H9 (cell line): ENCODE data around the gene MIPEP. TPM values are rescaled to one million over a fixed set of nuclear protein-coding genes. Genes with fewer than 3 reads are reported as not detected.

Experiments
- DNase-seq: peaks from one replicate; pipeline ENCODE4 v3.0.0-alpha.2; 2017
- H2AFZ ChIP-seq: one replicate; pipeline ENCODE4 v1.6.1; 2013; ENCODE audit warnings: mild to moderate bottlenecking, low read length, control low read depth, moderate library complexity
- H2AK5ac ChIP-seq: 2 replicates; pipeline ENCODE4 v1.6.1; 2013; ENCODE audit warnings: low read length, control low read depth, mixed read lengths; ENCODE audit not compliant: insufficient read length
- H2BK120ac ChIP-seq: one replicate; pipeline ENCODE4 v1.6.1; 2013; ENCODE audit warnings: low read depth, mild to moderate bottlenecking, low read length, control low read depth, inconsistent platforms; ENCODE audit not compliant: poor library complexity, severe bottlenecking
- H2BK12ac ChIP-seq: 2 replicates; pipeline ENCODE4 v1.6.1; 2013; ENCODE audit warnings: low read length, control low read depth, mixed read lengths, low read depth; ENCODE audit not compliant: insufficient read length
- H2BK15ac ChIP-seq: 2 replicates; pipeline ENCODE4 v1.6.1; 2013; ENCODE audit warnings: low read depth, low read length, control low read depth
- H2BK20ac ChIP-seq: one replicate; pipeline ENCODE4 v1.6.1; 2013; ENCODE audit warnings: low read depth, mild to moderate bottlenecking, low read length, control low read depth, inconsistent platforms; ENCODE audit not compliant: poor library complexity, severe bottlenecking
- H2BK5ac ChIP-seq: 2 replicates; pipeline ENCODE4 v1.6.1; 2013; ENCODE audit warnings: low read length, control low read depth, mixed read lengths; ENCODE audit not compliant: insufficient read length
- H3K14ac ChIP-seq: 2 replicates; pipeline ENCODE4 v1.6.1; 2013; ENCODE audit warnings: low read length, control low read depth; ENCODE audit not compliant: insufficient read depth
- H3K18ac ChIP-seq: 2 replicates; pipeline ENCODE4 v1.6.1; 2013; ENCODE audit warnings: low read depth, mild to moderate bottlenecking, mixed read lengths, low read length, control low read depth; ENCODE audit not compliant: insufficient read length
- H3K23ac ChIP-seq: 2 replicates; pipeline ENCODE4 v1.6.1; 2013; ENCODE audit warnings: low read length, control low read depth, mixed read lengths, low read depth; ENCODE audit not compliant: insufficient read length
- H3K23me2 ChIP-seq: 2 replicates; pipeline ENCODE4 v1.6.1; 2013; ENCODE audit warnings: low read depth, mild to moderate bottlenecking, mixed read lengths, low read length, control low read depth; ENCODE audit not compliant: insufficient read length, poor library complexity, severe bottlenecking
- H3K27ac ChIP-seq: 2 replicates; pipeline ENCODE4 v1.5.1; 2013; ENCODE audit warnings: low read length, control low read depth, mixed read lengths, low read depth; ENCODE audit not compliant: insufficient read length
- H3K27me3 ChIP-seq: 2 replicates; pipeline ENCODE4 v1.6.1; 2013; ENCODE audit warnings: low read length, control low read depth, inconsistent platforms; ENCODE audit not compliant: insufficient read depth
- H3K4ac ChIP-seq: 2 replicates; pipeline ENCODE4 v1.6.1; 2013; ENCODE audit warnings: low read depth, mild to moderate bottlenecking, control low read depth, inconsistent platforms, low read length, moderate library complexity
- H3K4me1 ChIP-seq: 2 replicates; pipeline ENCODE4 v1.6.1; 2013; ENCODE audit warnings: low read length, control low read depth, inconsistent platforms; ENCODE audit not compliant: insufficient read depth
- H3K4me2 ChIP-seq: 2 replicates; pipeline ENCODE4 v1.6.1; 2013; ENCODE audit warnings: low read length, control low read depth, mixed read lengths; ENCODE audit not compliant: insufficient read length, insufficient read depth
- H3K56ac ChIP-seq: 2 replicates; pipeline ENCODE4 v1.6.1; 2013; ENCODE audit warnings: low read depth, mild to moderate bottlenecking, mixed read lengths, low read length, control low read depth; ENCODE audit not compliant: insufficient read length
- H3K79me1 ChIP-seq: 2 replicates; pipeline ENCODE4 v1.6.1; 2013; ENCODE audit warnings: low read depth, mild to moderate bottlenecking, moderate library complexity, low read length, control low read depth, inconsistent platforms; ENCODE audit not compliant: insufficient read depth, poor library complexity, severe bottlenecking
- H3K79me2 ChIP-seq: 2 replicates; pipeline ENCODE4 v1.6.1; 2013; ENCODE audit warnings: low read length, control low read depth, inconsistent platforms; ENCODE audit not compliant: insufficient read depth
- H3K9ac ChIP-seq: 2 replicates; pipeline ENCODE4 v1.6.1; 2013; ENCODE audit warnings: low read length, control low read depth, mixed read lengths; ENCODE audit not compliant: insufficient read length; ENCODE audit errors: extremely low read depth
- H3K9me3 ChIP-seq: one replicate; pipeline ENCODE4 v1.6.1; 2013; ENCODE audit warnings: low read depth, low read length, inconsistent platforms; ENCODE audit not compliant: control insufficient read depth
- H3T11ph ChIP-seq: one replicate; pipeline ENCODE4 v1.6.1; 2013; ENCODE audit warnings: mild to moderate bottlenecking, low read length, control low read depth, inconsistent platforms
- H4K20me1 ChIP-seq: one replicate; pipeline ENCODE4 v1.6.1; 2013; ENCODE audit not compliant: control insufficient read depth, insufficient read length, insufficient read depth
- H4K5ac ChIP-seq: 2 replicates; pipeline ENCODE4 v1.6.1; 2013; ENCODE audit warnings: low read depth, mild to moderate bottlenecking, mixed read lengths, low read length, control low read depth; ENCODE audit not compliant: insufficient read length
- H4K8ac ChIP-seq: replicated peaks from 2 replicates; pipeline ENCODE4 v1.6.1; 2013; ENCODE audit warnings: low read length, control low read depth, mixed read lengths, low read depth; ENCODE audit not compliant: insufficient read length
- H4K91ac ChIP-seq: 2 replicates; pipeline ENCODE4 v1.6.1; 2013; ENCODE audit warnings: low read depth, mild to moderate bottlenecking, moderate library complexity, mixed read lengths, low read length, control low read depth; ENCODE audit not compliant: insufficient read length
- H3K27ac Mint-ChIP-seq, 3 experiments: 2 replicates in 2 of 3; 3 replicates in 1 of 3; pipeline ENCODE4 v1.8.0; 2020 to 2021; ENCODE audit warnings: mixed read lengths in 3 of 3, mild to moderate bottlenecking in 1 of 3, moderate library complexity in 1 of 3
- H3K27me3 Mint-ChIP-seq: 2 replicates; pipeline ENCODE4 v1.8.0; 2021; ENCODE audit warnings: low read depth, mild to moderate bottlenecking, moderate library complexity, mixed read lengths
- H3K36me3 Mint-ChIP-seq, 3 experiments: 2 replicates in 2 of 3; 3 replicates in 1 of 3; pipeline ENCODE4 v1.8.0; 2020 to 2021; ENCODE audit warnings: low read depth in 3 of 3, mixed read lengths in 3 of 3; ENCODE audit not compliant: insufficient read depth in 1 of 3
- H3K4me1 Mint-ChIP-seq, 2 experiments: 2 replicates each; pipeline ENCODE4 v1.8.0; 2020; ENCODE audit warnings: mixed read lengths in 2 of 2
- H3K4me3 Mint-ChIP-seq, 2 experiments: 2 replicates in 1 of 2; 3 replicates in 1 of 2; pipeline ENCODE4 v1.8.0; 2020 to 2021; ENCODE audit warnings: mild to moderate bottlenecking in 2 of 2, mixed read lengths in 2 of 2, moderate library complexity in 1 of 2
- H3K9me3 Mint-ChIP-seq, 2 experiments: 2 replicates in 1 of 2; 3 replicates in 1 of 2; pipeline ENCODE4 v1.8.0; 2020; ENCODE audit warnings: mild to moderate bottlenecking in 2 of 2, mixed read lengths in 2 of 2, moderate library complexity in 1 of 2
- WGBS: extraction: QIAGEN DNeasy Blood & Tissue Kit; methylation state at CpG from one replicate; pipeline ENCODE4 v1.1.7; 2013; ENCODE audit warnings: missing lambda C conversion rate, low lambda C conversion rate, mixed read lengths; ENCODE audit not compliant: insufficient read length; ENCODE audit errors: extremely low coverage; 5-methylcytosine and 5-hydroxymethylcytosine counted together
- total RNA-seq: library from RNA; stranded (reverse); gene quantifications from 2 replicates; pipeline ENCODE4 v1.2.1, GENCODE V29; 2021
- TF ChIP-seq, protein P1 (sequence below): fragments of 200-600 bp; sonication (generic); conservative IDR thresholded peaks from 3 replicates; pipeline ENCODE4 v1.8.0; 2021; ENCODE audit warnings: antibody characterized with exemption, mild to moderate bottlenecking

The MIPEP gene
- total RNA-seq, 1 experiment from 2014 or later, result 18.5 TPM

DNA sequence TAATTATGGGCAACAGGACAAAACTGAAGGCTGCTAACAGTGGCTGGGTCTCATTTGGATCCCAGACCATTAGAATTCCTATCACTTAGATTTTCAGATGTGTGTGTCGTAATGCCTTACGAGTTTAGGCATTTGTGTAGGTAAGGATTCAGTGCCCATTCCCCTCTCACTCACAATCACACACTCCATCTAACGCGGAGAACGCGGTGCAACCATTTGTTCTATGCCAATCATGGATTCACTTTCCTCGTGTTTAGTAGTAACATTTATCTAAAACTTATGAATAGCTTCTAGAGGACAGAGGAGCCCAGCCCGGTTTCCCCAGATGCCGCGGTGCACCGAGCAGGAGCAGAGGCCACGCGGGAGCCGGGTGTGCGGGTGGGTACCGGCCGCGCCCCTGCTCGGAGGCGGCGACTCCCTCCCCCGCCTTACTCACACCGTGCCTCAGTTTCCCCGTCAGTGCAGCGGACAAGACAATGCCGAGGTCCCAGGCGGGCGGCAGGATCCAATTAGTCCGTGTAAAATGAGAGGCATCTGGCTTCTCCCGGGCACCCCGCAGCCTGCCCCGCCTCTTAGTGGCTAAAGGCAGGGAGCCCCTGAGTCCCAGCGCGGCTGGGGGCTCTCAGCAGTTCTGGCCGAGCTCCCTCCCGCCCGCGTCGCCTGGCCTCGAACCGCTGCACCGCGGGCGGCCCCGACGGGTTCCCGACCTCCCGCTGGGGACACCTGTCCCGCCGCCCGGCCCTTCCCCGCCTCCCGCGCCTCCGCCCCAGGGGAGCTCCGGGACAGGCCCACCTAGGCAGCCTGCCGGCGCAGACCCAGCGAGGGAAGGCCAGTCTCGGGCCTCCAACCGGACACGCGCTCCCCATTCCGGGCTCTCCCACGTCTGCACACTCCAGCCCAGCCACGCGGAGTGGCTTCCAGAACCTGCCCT lies 14.0 kb upstream of the MIPEP start:
- H3K9me3 Mint-ChIP-seq, result no peaks in the 10 kb centered on the region
- no peak overlapping the region for H4K5ac ChIP-seq
- no peaks in the 10 kb centered on the region for H3K4me1 ChIP-seq
- no peak overlapping the region for H2BK12ac ChIP-seq
- no peak overlapping the region for H3T11ph ChIP-seq
- no peaks in the 10 kb centered on the region for H3K23me2 ChIP-seq
- H3K27ac Mint-ChIP-seq, result no peak overlapping the region; a peak in 1 of 7 replicates
- no peak overlapping the region for H3K23ac ChIP-seq
- H3K4me2 ChIP-seq, result peak overlapping the region; percentile 44
- H3K9me3 ChIP-seq, result no peaks in the 10 kb centered on the region
- no peak overlapping the region for H3K9ac ChIP-seq
- H3K56ac ChIP-seq, result no peak overlapping the region
- H3K4me1 Mint-ChIP-seq, result peaks cover 6 to 11% of the 10 kb centered on the region in 2 experiments; a peak in 1 of 4 replicates
- no peak overlapping the region for H4K91ac ChIP-seq
- H2BK15ac ChIP-seq, result no peak overlapping the region
- no peak overlapping the region for H2BK20ac ChIP-seq
- no peak overlapping the region for H3K18ac ChIP-seq
- no peak overlapping the region for H3K4ac ChIP-seq
- H4K8ac ChIP-seq, result no peak overlapping the region
- no CpG with 5 or more reads among the region's 67 CpGs for WGBS
- no peaks in the 10 kb centered on the region for H3K36me3 Mint-ChIP-seq
- no peaks in the 10 kb centered on the region for H4K20me1 ChIP-seq
- H3K79me1 ChIP-seq, result no peaks in the 10 kb centered on the region
- H2AFZ ChIP-seq, result no peak overlapping the region
- H2BK5ac ChIP-seq, result no peak overlapping the region
- H3K79me2 ChIP-seq, result no peaks in the 10 kb centered on the region
- no peaks in the 10 kb centered on the region; the same call in 1 of the 2 replicates for H3K27me3 Mint-ChIP-seq
- no peaks in the 10 kb centered on the region for H3K27me3 ChIP-seq
- H2BK120ac ChIP-seq, result no peak overlapping the region
- H3K14ac ChIP-seq, result peak overlapping the region; percentile 33; the same call in 1 of the 2 replicates
- TF ChIP-seq, protein P1, sequence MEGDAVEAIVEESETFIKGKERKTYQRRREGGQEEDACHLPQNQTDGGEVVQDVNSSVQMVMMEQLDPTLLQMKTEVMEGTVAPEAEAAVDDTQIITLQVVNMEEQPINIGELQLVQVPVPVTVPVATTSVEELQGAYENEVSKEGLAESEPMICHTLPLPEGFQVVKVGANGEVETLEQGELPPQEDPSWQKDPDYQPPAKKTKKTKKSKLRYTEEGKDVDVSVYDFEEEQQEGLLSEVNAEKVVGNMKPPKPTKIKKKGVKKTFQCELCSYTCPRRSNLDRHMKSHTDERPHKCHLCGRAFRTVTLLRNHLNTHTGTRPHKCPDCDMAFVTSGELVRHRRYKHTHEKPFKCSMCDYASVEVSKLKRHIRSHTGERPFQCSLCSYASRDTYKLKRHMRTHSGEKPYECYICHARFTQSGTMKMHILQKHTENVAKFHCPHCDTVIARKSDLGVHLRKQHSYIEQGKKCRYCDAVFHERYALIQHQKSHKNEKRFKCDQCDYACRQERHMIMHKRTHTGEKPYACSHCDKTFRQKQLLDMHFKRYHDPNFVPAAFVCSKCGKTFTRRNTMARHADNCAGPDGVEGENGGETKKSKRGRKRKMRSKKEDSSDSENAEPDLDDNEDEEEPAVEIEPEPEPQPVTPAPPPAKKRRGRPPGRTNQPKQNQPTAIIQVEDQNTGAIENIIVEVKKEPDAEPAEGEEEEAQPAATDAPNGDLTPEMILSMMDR, result no peak
- no peak overlapping the region for H3K27ac ChIP-seq
- H2AK5ac ChIP-seq, result no peak overlapping the region
- no peak for DNase-seq
- peak overlapping the region in 1 of 2 experiments; percentile 62; a peak in 3 of 5 replicates for H3K4me3 Mint-ChIP-seq
